SU-DHL-6 (cell line): ENCODE data around the gene EHD4.

Experiments used
- H2AFZ ChIP-seq: fragments of 200-600 bp; sonication (generic); 2 replicates; pipeline ENCODE4 v1.6.1; 2014; ENCODE audit warnings: low read depth, mild to moderate bottlenecking, moderate library complexity, mixed read lengths, antibody characterized with exemption, low read length; ENCODE audit not compliant: severe bottlenecking
- H3F3A ChIP-seq: fragments of 200-600 bp; shearing (Covaris generic); 2 replicates; pipeline ENCODE4 v1.6.0; 2016; ENCODE audit warnings: antibody characterized with exemption, mild to moderate bottlenecking; ENCODE audit not compliant: insufficient read depth
- H3K27ac ChIP-seq: fragments of 200-600 bp; sonication (generic); 2 replicates; pipeline ENCODE4 v1.5.1; 2016; ENCODE audit warnings: low read depth, mild to moderate bottlenecking, low read length, moderate library complexity, mixed read lengths
- H3K27me3 ChIP-seq: fragments of 200-600 bp; sonication (generic), shearing (Covaris generic); 2 replicates; pipeline ENCODE4 v1.6.0; 2014; ENCODE audit warnings: mild to moderate bottlenecking, low read length
- H3K36me3 ChIP-seq: fragments of 200-600 bp; sonication (generic); 2 replicates; pipeline ENCODE4 v1.6.1; 2014; ENCODE audit warnings: mild to moderate bottlenecking, low read length, mixed read lengths
- H3K4me2 ChIP-seq: fragments of 300-600, 200-600 bp; shearing (Covaris generic), sonication (generic); 2 replicates; pipeline ENCODE4 v1.6.0; 2014; ENCODE audit warnings: low read length, low read depth, mild to moderate bottlenecking; ENCODE audit not compliant: poor library complexity, severe bottlenecking
- H3K4me3 ChIP-seq: fragments of 200-600 bp; sonication (generic); 2 replicates; pipeline ENCODE4 v1.5.1; 2014; ENCODE audit warnings: antibody characterized with exemption, low read length, mild to moderate bottlenecking, mixed read lengths; ENCODE audit not compliant: insufficient read depth, poor library complexity, severe bottlenecking
- H3K79me2 ChIP-seq: fragments of 200-600 bp; sonication (generic); 2 replicates; pipeline ENCODE4 v1.6.1; 2014; ENCODE audit warnings: mild to moderate bottlenecking, low read length, moderate library complexity; ENCODE audit not compliant: insufficient read depth
- H3K9ac ChIP-seq: fragments of 200-600 bp; sonication (generic); 2 replicates; pipeline ENCODE4 v1.7.0; 2014; ENCODE audit warnings: mild to moderate bottlenecking, low read length
- H3K9me2 ChIP-seq: fragments of 200-600 bp; sonication (generic); replicated peaks from 2 replicates; pipeline ENCODE4 v1.6.1; 2014; ENCODE audit warnings: low read length; ENCODE audit not compliant: insufficient read depth
- H3K9me3 ChIP-seq: fragments of 200-600 bp; sonication (generic); 2 replicates; pipeline ENCODE4 v1.6.1; 2014; ENCODE audit warnings: low read length, mixed read lengths; ENCODE audit not compliant: insufficient read depth
- H4K20me1 ChIP-seq: fragments of 200-600 bp; sonication (generic); 2 replicates; pipeline ENCODE4 v1.6.1; 2014; ENCODE audit warnings: low read depth, mild to moderate bottlenecking, antibody characterized with exemption, low read length, moderate library complexity, mixed read lengths
- CTCF ChIP-seq: fragments of 200-600 bp; sonication (generic); IDR thresholded peaks from one replicate; pipeline ENCODE4 v1.5.1; 2017; ENCODE audit warnings: antibody characterized with exemption, mild to moderate bottlenecking, low read length, moderate library complexity; ENCODE audit not compliant: insufficient read depth, poor library complexity, severe bottlenecking
- EZH2phosphoT487 ChIP-seq: fragments of 200-600 bp; sonication (generic), shearing (Covaris generic); conservative IDR thresholded peaks from 2 replicates; pipeline ENCODE4 v1.6.1; 2018; ENCODE audit warnings: mild to moderate bottlenecking, antibody characterized with exemption, low read length, moderate library complexity, mixed read lengths

EHD4 gene

GRCh38 chr15:41985236-41986160, 13.1 kb upstream of the EHD4 start:
- Histone ChIP-seq H3K9ac (no peak overlapping the region), H3K27ac (no peak overlapping the region), H3K36me3 (no peaks in the 10 kb centered on the region)

GRCh38 chr15:41984622-41985021, 12.3 kb upstream of the EHD4 start:
- no peaks in the 10 kb centered on the region for H3K36me3 ChIP-seq
- no peaks in the 10 kb centered on the region for H3F3A ChIP-seq
- no peaks in the 10 kb centered on the region for H3K79me2 ChIP-seq
- H3K27ac ChIP-seq, result no peak overlapping the region
- H3K9ac ChIP-seq, result no peak overlapping the region
- no peaks in the 10 kb centered on the region for H3K27me3 ChIP-seq
- no peaks in the 10 kb centered on the region for H3K9me3 ChIP-seq
- no peak overlapping the region for H2AFZ ChIP-seq
- TF ChIP-seq EZH2phosphoT487 (no peak), CTCF (no peak)
- H4K20me1 ChIP-seq, result no peaks in the 10 kb centered on the region
- no peaks in the 10 kb centered on the region for H3K9me2 ChIP-seq
- H3K4me3 ChIP-seq, result no peak overlapping the region
- H3K4me2 ChIP-seq, result no peak overlapping the region

More at GRCh38 chr15:41985236-41986160, 13.1 kb upstream of the EHD4 start:
- Histone ChIP-seq H3K27me3 (no peaks in the 10 kb centered on the region), H3F3A (no peaks in the 10 kb centered on the region), H3K79me2 (no peaks in the 10 kb centered on the region), H3K9me2 (no peaks in the 10 kb centered on the region), H4K20me1 (no peaks in the 10 kb centered on the region), H3K4me3 (no peak overlapping the region), H3K9me3 (no peaks in the 10 kb centered on the region), H3K4me2 (no peak overlapping the region), H2AFZ (no peak overlapping the region)
- TF ChIP-seq EZH2phosphoT487 (no peak), CTCF (no peak)

GRCh38 chr15:41983621-41984571, 11.5 kb upstream of the EHD4 start:
- Histone ChIP-seq H2AFZ (no peak overlapping the region), H4K20me1 (no peaks in the 10 kb centered on the region), H3K36me3 (no peaks in the 10 kb centered on the region), H3F3A (no peaks in the 10 kb centered on the region), H3K9ac (no peak overlapping the region), H3K4me2 (no peak overlapping the region), H3K9me3 (no peaks in the 10 kb centered on the region), H3K79me2 (no peaks in the 10 kb centered on the region), H3K27ac (no peak overlapping the region), H3K27me3 (no peaks in the 10 kb centered on the region), H3K4me3 (no peak overlapping the region), H3K9me2 (no peaks in the 10 kb centered on the region)
- no peak for TF ChIP-seq EZH2phosphoT487
- TF ChIP-seq CTCF, result no peak
